NCI-H2029 (cell line): ENCODE results near the gene RELL1.

Source experiments
- DNase-seq: peaks from one replicate; lab custom pipeline; 2025; lab: John Stamatoyannopoulos, UW

RELL1 gene

GRCh38 chr4:37599092-37599790 is 86.9 kb downstream of the RELL1 start:
- no peak for DNase-seq

GRCh38 chr4:37597034-37597433 is 89.1 kb downstream of the RELL1 start:
- no peak for DNase-seq

- no peak for DNase-seq
Measured at GRCh38 chr4:37595875-37596680, 90.1 kb downstream of the RELL1 start.

- no peak for DNase-seq
Measured at GRCh38 chr4:37594099-37594498, 92.1 kb downstream of the RELL1 start.

GRCh38 chr4:37591349-37591748 is 94.8 kb downstream of the RELL1 start:
- DNase-seq = no peak

GRCh38 chr4:37590016-37590415 is 96.2 kb downstream of the RELL1 start:
- peak; percentile 3 for DNase-seq

GRCh38 chr4:37588150-37588549 is 98.0 kb downstream of the RELL1 start:
- no peak for DNase-seq

- no peak for DNase-seq
Measured at GRCh38 chr4:37586194-37586593, 100.0 kb downstream of the RELL1 start.

- DNase-seq = no peak
Measured at GRCh38 chr4:37584493-37585060, 101.6 kb downstream of the RELL1 start.

- no peak for DNase-seq
Measured at GRCh38 chr4:37584071-37584470, 102.1 kb downstream of the RELL1 start.

- no peak for DNase-seq
Measured at GRCh38 chr4:37573566-37573965, 112.6 kb downstream of the RELL1 start.

- no peak for DNase-seq
Measured at GRCh38 chr4:37568489-37568888, 117.7 kb downstream of the RELL1 start.

- no peak for DNase-seq
Measured at GRCh38 chr4:37567836-37568235, 118.3 kb downstream of the RELL1 start.

- DNase-seq = no peak
Measured at GRCh38 chr4:37562592-37562991, 123.6 kb downstream of the RELL1 start.

GRCh38 chr4:37561803-37562207 is 124.4 kb downstream of the RELL1 start:
- DNase-seq = no peak

GRCh38 chr4:37561196-37561802 is 124.9 kb downstream of the RELL1 start:
- no peak for DNase-seq
